GM19240 (cell line): ENCODE data around the gene MVB12B.
"Not testable (repeated sequence)": the region's sequence is repeated elsewhere in the genome, so short reads cannot be mapped to it uniquely, and the experiment has no call there.

Experiments
- DNase-seq: peaks from one replicate; pipeline ENCODE4 v3.0.0; 2011; ENCODE audit warnings: low spot score; ENCODE audit not compliant: insufficient read length

Gene MVB12B

GRCh38 chr9:126531591-126531990 is 205.0 kb downstream of the MVB12B start:
- no peak for DNase-seq

GRCh38 chr9:126532019-126532462 is 205.4 kb downstream of the MVB12B start:
- DNase-seq: no peak

- no peak for DNase-seq
These were observed 205.9 kb downstream of the MVB12B start for GRCh38 chr9:126532489-126532888.

- DNase-seq: no peak
These were observed 206.6 kb downstream of the MVB12B start for GRCh38 chr9:126532951-126533925.

- no peak for DNase-seq
These were observed 207.3 kb downstream of the MVB12B start for GRCh38 chr9:126533926-126534310.

- DNase-seq: no peak
These were observed 208.0 kb downstream of the MVB12B start for GRCh38 chr9:126534431-126535186.

- DNase-seq: no peak
These were observed 209.5 kb downstream of the MVB12B start for GRCh38 chr9:126536131-126536530.

GRCh38 chr9:126536841-126537465 is 210.3 kb downstream of the MVB12B start:
- no peak for DNase-seq

GRCh38 chr9:126538550-126538949 is 211.9 kb downstream of the MVB12B start:
- DNase-seq: no peak

GRCh38 chr9:126540398-126540797 is 213.8 kb downstream of the MVB12B start:
- not testable (repeated sequence) for DNase-seq

- DNase-seq: no peak
These were observed 216.9 kb downstream of the MVB12B start for GRCh38 chr9:126543490-126543889.

- DNase-seq: no peak
These were observed 218.5 kb downstream of the MVB12B start for GRCh38 chr9:126545106-126545505.

GRCh38 chr9:126546036-126546435 is 219.4 kb downstream of the MVB12B start:
- no peak for DNase-seq

GRCh38 chr9:126548312-126548711 is 221.7 kb downstream of the MVB12B start:
- no peak for DNase-seq

GRCh38 chr9:126549246-126550006 is 222.8 kb downstream of the MVB12B start:
- no peak for DNase-seq

GRCh38 chr9:126550891-126551351 is 224.3 kb downstream of the MVB12B start:
- no peak for DNase-seq

- no peak for DNase-seq
These were observed 225.2 kb downstream of the MVB12B start for GRCh38 chr9:126551812-126552211.

- DNase-seq: no peak
These were observed 227.7 kb downstream of the MVB12B start for GRCh38 chr9:126554292-126554691.

GRCh38 chr9:126555421-126555820 is 228.8 kb downstream of the MVB12B start:
- not testable (repeated sequence) for DNase-seq
